GM19023 (cell line): ENCODE data around the gene NEU4.
"Not testable (repeated sequence)": the region's sequence is repeated elsewhere in the genome, so short reads cannot be mapped to it uniquely, and the experiment has no call there.

Experiments used
- ATAC-seq: cut with Tn5 transposase; IDR thresholded peaks from one replicate; pipeline ENCODE4 v1.9.1; 2021; ENCODE audit warnings: mild to moderate bottlenecking, moderate library complexity; ENCODE audit not compliant: unreplicated experiment

The NEU4 gene

GRCh38 chr2:241774419-241775222, 34.4 kb upstream of the NEU4 start:
- no peak for ATAC-seq

DNA sequence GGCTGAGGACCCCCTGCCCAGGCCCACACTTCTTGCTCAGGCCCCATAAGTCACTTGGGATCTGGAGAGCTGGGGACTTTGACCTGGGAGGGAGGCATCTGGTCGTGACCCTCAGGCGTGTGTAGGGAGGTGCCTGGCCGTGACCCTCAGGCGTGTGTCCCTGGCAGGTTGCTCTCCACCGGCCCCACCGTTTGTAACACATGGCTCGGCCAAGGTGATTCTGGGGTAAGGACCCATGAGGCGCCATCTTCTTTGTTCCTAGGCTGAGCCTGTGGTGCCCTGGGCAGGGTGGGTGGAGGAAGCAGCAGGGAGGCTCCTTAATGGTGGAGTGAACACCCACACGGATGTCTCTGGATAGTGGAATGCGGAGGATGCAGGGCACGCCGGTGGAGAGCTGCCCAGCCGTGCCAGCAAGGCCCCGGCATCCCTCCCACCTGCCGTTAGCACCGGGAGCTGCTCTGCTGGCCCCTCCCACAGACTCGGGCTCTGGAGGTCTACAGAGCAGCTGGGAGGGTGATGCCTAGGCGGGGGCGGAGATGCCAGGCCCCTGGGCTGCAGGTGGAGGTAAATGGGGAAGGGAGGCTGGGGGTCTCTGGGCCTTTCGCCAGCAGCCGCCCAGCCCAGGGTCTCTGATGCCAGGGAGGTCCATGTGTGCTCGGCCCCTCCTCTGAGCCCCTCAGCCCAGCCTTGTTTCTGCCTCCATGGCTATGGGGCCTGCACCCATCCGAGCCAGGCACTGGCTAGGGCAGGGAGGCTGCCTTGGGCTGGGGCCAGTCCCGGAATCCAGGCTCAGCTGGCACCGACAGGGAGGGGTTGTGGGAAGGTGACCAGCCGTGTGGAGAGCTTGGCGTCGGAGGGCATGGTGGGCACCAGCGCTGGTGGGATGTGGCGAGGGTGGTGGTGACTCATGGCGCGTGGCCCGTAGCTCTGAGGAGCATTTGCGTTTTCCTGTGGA, 33.5 kb upstream of the NEU4 start:
- no peak for ATAC-seq

DNA sequence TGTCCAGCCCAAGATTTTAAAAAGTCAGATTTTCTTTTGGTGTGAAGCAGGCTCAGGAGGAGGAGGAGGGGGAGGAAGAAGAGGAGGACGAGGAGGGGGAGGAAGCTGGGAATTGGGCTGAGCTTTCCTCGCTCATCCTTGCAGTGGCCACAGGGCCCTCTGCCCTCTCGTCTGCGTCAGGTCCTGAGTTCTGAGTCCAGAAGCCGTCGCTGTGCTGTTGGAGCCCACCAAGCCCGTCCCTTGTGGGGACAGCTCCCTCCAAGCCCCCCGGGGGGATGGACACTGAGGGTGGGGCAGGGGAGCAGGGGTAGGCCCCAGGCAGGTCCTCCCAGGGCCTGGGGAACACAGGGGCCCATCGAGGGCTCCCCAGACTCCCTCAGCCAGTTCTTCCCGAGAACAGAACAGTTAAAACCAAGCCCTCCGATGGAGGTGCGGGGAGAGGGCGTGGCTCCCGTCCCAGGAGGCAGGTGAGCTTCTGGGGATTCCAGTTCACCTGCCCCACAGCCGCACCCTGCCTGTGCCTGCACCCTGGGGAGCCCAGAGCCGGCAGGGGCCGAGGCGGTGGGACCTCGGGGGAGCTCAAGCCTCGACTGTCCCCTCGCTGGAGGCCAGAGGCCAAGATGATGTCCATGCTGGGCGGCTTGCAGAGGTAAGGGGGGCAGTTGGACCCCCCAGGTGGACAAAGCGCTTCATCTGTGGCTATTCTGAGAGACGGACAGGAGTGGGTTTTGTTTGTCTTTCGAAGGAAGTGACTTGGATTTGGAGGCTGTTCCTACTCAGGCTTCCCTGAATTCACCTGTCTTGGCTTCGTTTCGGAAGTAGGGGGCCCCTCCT, 32.4 kb upstream of the NEU4 start, which contains the start of gene GAL3ST2:
Gene GAL3ST2, plus strand, starts transcription at position 487 of the 834 bp plus-strand sequence. Its CDS starts 134 bp downstream, at position 621.
- no peak for ATAC-seq

DNA sequence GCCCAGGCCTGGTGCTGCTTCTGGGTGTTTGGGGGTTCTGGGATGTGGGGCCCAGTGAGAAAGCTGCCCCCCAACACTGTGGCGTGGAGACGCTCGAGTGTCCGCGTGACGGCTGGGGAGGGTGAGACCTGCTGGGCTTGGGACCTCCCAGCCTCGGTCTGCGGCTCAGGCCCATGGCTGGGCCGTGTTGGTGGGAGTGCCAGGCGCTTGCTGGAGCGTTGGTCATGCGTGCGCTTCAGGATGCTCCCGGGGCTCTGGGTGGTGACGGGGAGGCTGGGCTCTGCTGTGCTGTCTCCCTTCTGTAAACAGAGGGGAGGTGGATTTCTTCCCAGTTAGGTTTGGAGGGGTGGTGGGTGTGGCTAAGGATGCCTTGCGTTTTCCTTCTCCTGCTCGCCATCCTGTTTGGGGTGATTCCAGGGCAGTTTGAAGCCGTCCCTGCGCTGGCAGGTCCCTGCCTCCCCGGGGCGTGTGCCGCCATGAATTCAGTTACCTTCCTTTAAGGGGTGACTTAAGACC, 31.8 kb upstream of the NEU4 start:
- no peak for ATAC-seq

- ATAC-seq, result no peak
Observed at GRCh38 chr2:241777686-241778627, 31.0 kb upstream of the NEU4 start.

- no peak for ATAC-seq
Observed at GRCh38 chr2:241780939-241781569, 27.9 kb upstream of the NEU4 start.

DNA sequence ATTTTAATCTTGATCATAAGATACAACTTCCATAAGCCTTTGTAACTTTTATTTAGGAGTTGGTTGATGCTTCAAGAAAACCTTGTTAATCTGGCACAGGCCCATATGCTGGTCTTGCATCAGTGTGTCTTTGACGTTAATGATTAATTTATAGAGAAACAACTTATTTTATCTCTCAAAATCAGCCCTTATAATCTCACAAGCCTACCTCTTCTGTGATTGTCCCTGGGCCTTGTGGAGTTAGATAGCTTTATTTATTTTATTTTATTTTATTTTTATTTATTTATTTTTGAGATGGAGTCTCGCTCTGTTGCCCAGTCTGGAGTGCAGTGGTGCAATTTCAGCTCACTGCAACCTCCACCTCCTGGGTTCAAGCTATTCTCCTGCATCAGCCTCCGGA, 26.9 kb upstream of the NEU4 start:
- not testable (repeated sequence) for ATAC-seq

DNA sequence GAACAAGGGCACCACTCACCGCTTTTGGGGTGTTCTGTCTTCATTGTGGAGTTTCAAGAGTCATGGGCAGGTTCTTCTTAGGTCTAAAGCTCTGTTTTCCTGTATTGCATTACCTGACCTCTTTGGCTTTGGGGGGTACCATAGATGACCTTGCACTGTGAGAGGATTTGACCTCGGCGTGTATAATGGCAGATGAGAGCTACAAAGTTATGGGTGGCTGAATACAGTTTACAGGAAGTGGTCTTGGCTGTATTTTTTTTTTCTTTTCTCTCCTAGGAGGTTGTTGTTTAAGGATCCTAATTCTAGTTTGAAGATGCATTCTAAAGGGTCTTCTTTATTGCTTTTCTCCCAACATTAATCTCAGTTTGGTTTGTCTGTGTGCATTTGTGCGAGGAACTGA, 20.9 kb upstream of the NEU4 start:
- ATAC-seq, result no peak

DNA sequence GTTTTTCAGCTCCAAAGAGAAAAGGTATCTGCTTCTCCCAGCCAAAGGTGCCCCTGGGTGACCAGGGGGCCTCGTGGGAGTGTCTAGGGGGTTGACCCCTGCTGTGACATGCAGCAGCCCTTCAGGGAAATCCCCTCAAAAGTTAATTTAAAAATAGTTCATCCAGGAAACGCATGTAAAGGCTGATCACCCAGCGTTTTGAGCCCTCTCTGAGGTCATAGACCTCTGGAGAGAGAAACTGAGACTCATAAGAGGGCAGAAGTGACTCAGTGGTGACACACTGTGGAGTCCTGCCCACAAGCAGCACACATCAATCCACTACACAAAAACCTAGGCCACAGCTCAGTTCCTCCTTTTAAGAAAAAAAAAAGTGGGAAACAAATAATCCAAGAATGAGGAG, 20.4 kb upstream of the NEU4 start:
- no peak for ATAC-seq

- ATAC-seq, result not testable (repeated sequence)
Observed at GRCh38 chr2:241791385-241791784, 17.6 kb upstream of the NEU4 start.

GRCh38 chr2:241793385-241793784, 15.6 kb upstream of the NEU4 start:
- ATAC-seq, result no peak

- ATAC-seq, result no peak
Observed at GRCh38 chr2:241794250-241794823, 14.7 kb upstream of the NEU4 start.

- no peak for ATAC-seq
Observed at GRCh38 chr2:241795021-241795999, 13.7 kb upstream of the NEU4 start.

GRCh38 chr2:241796209-241796608, 12.8 kb upstream of the NEU4 start:
- no peak for ATAC-seq

DNA sequence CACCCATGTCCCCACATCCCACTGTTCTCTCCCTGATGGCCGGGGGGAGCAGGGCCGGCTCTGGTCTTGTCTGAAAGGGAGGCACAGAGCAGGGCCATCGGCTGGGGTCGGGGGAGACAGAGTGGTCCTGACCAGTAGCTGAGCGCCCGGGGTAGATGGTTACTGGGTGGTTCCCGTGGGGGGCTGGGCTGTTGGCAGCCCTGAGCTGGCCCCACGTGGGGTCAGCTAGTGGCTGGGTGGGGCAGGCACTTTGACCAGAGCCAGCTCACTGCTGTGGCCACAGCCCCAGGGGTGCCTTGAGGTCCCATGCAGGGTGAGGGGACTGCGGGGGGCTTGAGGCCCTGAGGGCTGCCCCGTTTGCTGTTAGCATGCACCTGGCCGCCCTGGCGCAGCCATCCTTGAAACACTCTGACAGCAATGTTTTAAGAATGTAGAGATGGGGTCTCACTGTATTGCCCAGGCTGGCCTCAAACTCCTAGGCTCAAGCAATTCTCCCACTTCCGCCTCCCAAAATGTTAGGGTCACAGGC, 12.3 kb upstream of the NEU4 start:
- ATAC-seq, result no peak

GRCh38 chr2:241797441-241798080, 11.4 kb upstream of the NEU4 start:
- no peak for ATAC-seq
